KMS-11 (cell line): ENCODE results near the gene GXYLT2.

Experiments
- H2AFZ ChIP-seq: fragments of 200-600 bp; sonication (generic); 2 replicates; pipeline ENCODE4 v1.6.1; 2016; ENCODE audit warnings: antibody characterized with exemption, mixed run types, low read depth
- H3K27ac ChIP-seq: fragments of 200-600 bp; sonication (generic); 2 replicates; pipeline ENCODE4 v1.6.1; 2016; ENCODE audit warnings: mild to moderate bottlenecking, mixed run types
- H3K27me3 ChIP-seq: fragments of 200-600 bp; sonication (generic); 2 replicates; pipeline ENCODE4 v1.6.1; 2017; ENCODE audit warnings: mild to moderate bottlenecking, low read depth, mixed run types, moderate library complexity; ENCODE audit not compliant: insufficient read depth
- H3K36me3 ChIP-seq: fragments of 200-600 bp; sonication (generic); 2 replicates; pipeline ENCODE4 v1.6.1; 2017; ENCODE audit warnings: mild to moderate bottlenecking, mixed run types; ENCODE audit not compliant: insufficient read depth
- H3K4me1 ChIP-seq: fragments of 200-600 bp; sonication (generic); 2 replicates; pipeline ENCODE4 v1.6.1; 2016; ENCODE audit warnings: mild to moderate bottlenecking, low read depth, mixed run types; ENCODE audit not compliant: poor library complexity, severe bottlenecking
- H3K4me2 ChIP-seq: fragments of 200-600 bp; sonication (generic); 2 replicates; pipeline ENCODE4 v1.7.0; 2016; ENCODE audit warnings: mild to moderate bottlenecking, mixed run types
- H3K4me3 ChIP-seq: fragments of 200-600 bp; sonication (generic); IDR thresholded peaks from 2 replicates; pipeline ENCODE4 v1.6.1; 2017; ENCODE audit warnings: low read depth, low read length, mixed read lengths; ENCODE audit not compliant: insufficient read depth
- H3K79me2 ChIP-seq: fragments of 200-600 bp; sonication (generic); 2 replicates; pipeline ENCODE4 v1.6.1; 2016; ENCODE audit warnings: low read depth, mixed run types; ENCODE audit not compliant: insufficient read depth
- H3K9ac ChIP-seq: fragments of 200-600 bp; sonication (generic); 2 replicates; pipeline ENCODE4 v1.6.1; 2016; ENCODE audit warnings: mild to moderate bottlenecking, mixed run types
- H4K20me1 ChIP-seq: fragments of 200-600 bp; sonication (generic); 2 replicates; pipeline ENCODE4 v1.6.1; 2016; ENCODE audit warnings: mild to moderate bottlenecking, mixed run types; ENCODE audit not compliant: insufficient read depth
- TF ChIP-seq, protein P1 (sequence below): fragments of 200-600 bp; sonication (generic); conservative IDR thresholded peaks from 2 replicates; pipeline ENCODE4 v1.6.1; 2017; ENCODE audit warnings: low read depth, mild to moderate bottlenecking, antibody characterized with exemption, low read length, moderate library complexity, mixed read lengths

The GXYLT2 gene

DNA sequence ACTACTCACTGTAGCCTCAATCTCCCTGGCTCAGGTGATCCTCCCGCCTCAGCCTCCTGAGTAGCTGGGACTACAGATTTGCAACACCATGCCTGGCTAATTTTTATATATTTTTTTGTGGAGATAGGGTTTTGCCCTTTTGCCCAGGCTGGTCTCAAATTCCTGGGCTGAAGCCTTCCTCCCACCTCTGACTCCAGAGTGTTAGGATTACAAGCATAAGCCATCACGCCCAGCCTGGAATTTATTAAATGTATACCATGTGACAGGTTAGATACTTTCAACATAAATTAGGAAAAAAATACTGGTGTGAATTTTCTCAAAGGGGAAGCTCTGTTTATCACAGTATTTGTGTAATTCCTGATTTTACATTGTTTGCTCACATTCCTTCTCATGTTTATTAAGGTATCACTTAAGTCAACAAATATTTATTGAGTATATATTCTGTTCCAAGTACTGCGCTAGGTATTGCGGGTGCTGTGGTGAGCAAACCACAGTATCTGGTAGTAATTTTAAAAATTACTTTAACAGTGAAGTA is 133.5 kb downstream of the GXYLT2 start:
- TF ChIP-seq, protein P1, sequence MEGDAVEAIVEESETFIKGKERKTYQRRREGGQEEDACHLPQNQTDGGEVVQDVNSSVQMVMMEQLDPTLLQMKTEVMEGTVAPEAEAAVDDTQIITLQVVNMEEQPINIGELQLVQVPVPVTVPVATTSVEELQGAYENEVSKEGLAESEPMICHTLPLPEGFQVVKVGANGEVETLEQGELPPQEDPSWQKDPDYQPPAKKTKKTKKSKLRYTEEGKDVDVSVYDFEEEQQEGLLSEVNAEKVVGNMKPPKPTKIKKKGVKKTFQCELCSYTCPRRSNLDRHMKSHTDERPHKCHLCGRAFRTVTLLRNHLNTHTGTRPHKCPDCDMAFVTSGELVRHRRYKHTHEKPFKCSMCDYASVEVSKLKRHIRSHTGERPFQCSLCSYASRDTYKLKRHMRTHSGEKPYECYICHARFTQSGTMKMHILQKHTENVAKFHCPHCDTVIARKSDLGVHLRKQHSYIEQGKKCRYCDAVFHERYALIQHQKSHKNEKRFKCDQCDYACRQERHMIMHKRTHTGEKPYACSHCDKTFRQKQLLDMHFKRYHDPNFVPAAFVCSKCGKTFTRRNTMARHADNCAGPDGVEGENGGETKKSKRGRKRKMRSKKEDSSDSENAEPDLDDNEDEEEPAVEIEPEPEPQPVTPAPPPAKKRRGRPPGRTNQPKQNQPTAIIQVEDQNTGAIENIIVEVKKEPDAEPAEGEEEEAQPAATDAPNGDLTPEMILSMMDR = no peak
- Histone ChIP-seq H3K79me2 (peaks cover 94% of the 10 kb centered on the region), H3K36me3 (no peaks in the 10 kb centered on the region), H3K4me1 (peaks cover 5% of the 10 kb centered on the region), H2AFZ (no peak overlapping the region), H3K4me3 (no peak overlapping the region), H4K20me1 (0 out of 2 replicates have a peak, but pooled peaks cover 12% of the 10 kb centered on the region), H3K27ac (no peak overlapping the region), H3K27me3 (no peaks in the 10 kb centered on the region), H3K4me2 (no peak overlapping the region), H3K9ac (no peak overlapping the region)

DNA sequence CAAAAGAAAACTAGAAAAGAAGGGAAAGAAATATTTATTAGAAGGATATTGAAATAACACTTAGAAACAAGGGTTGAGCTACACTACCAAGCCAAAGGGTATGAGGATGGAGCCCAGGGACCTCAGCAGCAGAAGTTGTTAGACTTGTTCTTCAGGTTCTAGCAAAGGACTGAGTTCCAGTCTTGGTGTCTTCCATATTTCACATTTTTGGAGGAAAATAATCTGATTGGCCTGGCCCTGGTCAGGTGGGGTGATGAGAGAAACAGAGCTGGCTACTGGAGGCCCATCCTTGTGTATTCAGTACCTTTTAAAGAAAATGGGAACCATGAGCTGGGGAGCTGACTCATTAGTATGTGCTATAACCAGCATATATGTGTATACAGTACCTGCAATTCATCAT is 137.0 kb downstream of the GXYLT2 start:
- Histone ChIP-seq H3K4me2 (no peak overlapping the region), H3K9ac (no peak overlapping the region), H3K36me3 (no peaks in the 10 kb centered on the region), H3K79me2 (peaks cover 94% of the 10 kb centered on the region), H3K27ac (no peak overlapping the region), H3K27me3 (no peaks in the 10 kb centered on the region), H2AFZ (no peak overlapping the region), H3K4me3 (no peak overlapping the region), H4K20me1 (peaks cover 20% of the 10 kb centered on the region; the same call in 1 of the 2 replicates), H3K4me1 (peaks cover 13% of the 10 kb centered on the region)
- TF ChIP-seq, protein P1 = no peak

DNA sequence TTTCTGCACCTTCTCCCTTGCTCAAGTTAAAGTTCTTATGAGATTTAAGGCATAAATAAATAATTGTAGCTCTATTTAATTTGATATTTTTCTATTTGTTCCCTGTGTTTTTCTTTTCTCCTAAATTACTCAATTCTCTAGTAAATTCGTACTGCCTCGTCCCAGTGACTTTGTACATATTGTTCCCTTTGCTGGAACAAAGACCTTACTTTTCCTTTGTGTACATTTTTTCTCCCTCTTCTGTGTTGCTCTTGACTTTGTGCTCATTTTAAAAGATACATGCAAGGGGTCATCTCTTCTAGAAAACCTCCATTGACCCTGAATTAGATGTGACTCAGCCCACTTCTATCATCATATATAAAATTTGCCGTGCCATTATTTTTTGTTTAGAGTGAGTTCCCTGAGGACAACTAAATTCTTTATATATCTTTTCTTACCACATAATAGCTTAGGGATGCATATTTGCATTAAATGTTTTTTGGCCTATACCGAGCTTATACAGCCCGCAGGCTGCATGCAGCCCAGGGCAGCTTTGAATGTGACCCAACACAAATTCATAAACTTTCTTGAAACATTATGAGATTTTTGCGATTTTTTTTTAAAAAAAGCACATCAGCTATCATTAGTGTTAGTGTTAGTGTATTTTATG is 138.4 kb downstream of the GXYLT2 start:
- peaks cover 94% of the 10 kb centered on the region for H3K79me2 ChIP-seq
- H2AFZ ChIP-seq = no peak overlapping the region
- no peaks in the 10 kb centered on the region for H3K36me3 ChIP-seq
- peaks cover 22% of the 10 kb centered on the region; the same call in 1 of the 2 replicates for H4K20me1 ChIP-seq
- H3K4me1 ChIP-seq = peaks cover 17% of the 10 kb centered on the region
- H3K27ac ChIP-seq = no peak overlapping the region
- H3K4me2 ChIP-seq = no peak overlapping the region
- no peaks in the 10 kb centered on the region for H3K27me3 ChIP-seq
- no peak overlapping the region for H3K9ac ChIP-seq
- TF ChIP-seq, protein P1 = no peak
- H3K4me3 ChIP-seq = no peak overlapping the region
